Measurements from ENCODE around the gene NTMT1.

GRCh38 chr9:129597355-129598088 is 28.4 kb upstream of the NTMT1 start:
- TF ChIP-seq CTCF (IDR thresholded peaks at IDR 0.05): no peak
- TF ChIP-seq POLR2A (IDR thresholded peaks at IDR 0.05): no peak
- TF ChIP-seq POLR2AphosphoS5 (IDR thresholded peaks at IDR 0.05; ENCODE audit: insufficient read depth in 1 of 2, low read depth in 1 of 2): no peak
